K562 (cell line): Measurements from ENCODE around the gene PLTP. TPM values are rescaled to one million over a fixed set of nuclear protein-coding genes. Genes with fewer than 3 reads are reported as not detected.

Experiments used
- ATAC-seq: fragments of 200-7000 bp; cut with Tn5 transposase; 3 replicates; pipeline ENCODE4 v1.9.1; 2020; ENCODE audit warnings: moderate library complexity
- BruUV-seq: library from RNA; stranded (reverse); fragments of 400-500 nt; replicated peaks from 2 replicates; lab custom pipeline; 2021; lab: Mats Ljungman, UMichigan
- CTCF ChIA-PET: fragments of 300-600 bp; formaldehyde crosslinking; extraction: SDS; loops from one replicate; lab custom pipeline; 2021; ENCODE audit warnings: low intra/inter-chr PET ratio; lab: Yijun Ruan, JAX
- POLR2A ChIA-PET: fragments of 300-600, 350-650 bp; sonication (Branson Sonifier 250); formaldehyde crosslinking; extraction: SDS; loops from one replicate; lab custom pipeline; 2021; ENCODE audit warnings: antibody characterized with exemption, inconsistent platforms; lab: Yijun Ruan, JAX
- DNase-seq, 4 experiments: peaks; one replicate each; pipeline versions ENCODE4 v3.0.0 to v3.0.0-alpha.2; 2011 to 2018; ENCODE audit warnings: low spot score in 3 of 4, mixed read lengths in 3 of 4; ENCODE audit errors: extremely low read depth in 1 of 4
- FAIRE-seq: peaks from 2 replicates; lab custom pipeline; 2011; peaks lifted over from hg19 to GRCh38; lab: Jason Lieb, UNC
- H2AFZ ChIP-seq: 2 replicates; pipeline ENCODE4 v1.6.0; 2011; ENCODE audit warnings: low read depth, low read length, control low read depth, inconsistent platforms
- H3K27ac ChIP-seq: fragments of 200-600 bp; 3 replicates; pipeline ENCODE4 v1.8.0; 2011; ENCODE audit warnings: low read depth, mild to moderate bottlenecking, control low read depth, inconsistent platforms, low read length, moderate library complexity, mixed read lengths; ENCODE audit errors: extremely low read depth
- H3K27me3 ChIP-seq, 2 experiments: fragments of 300-600 bp in 1 of 2; 2 replicates in 1 of 2; 3 replicates in 1 of 2; pipeline versions ENCODE4 v1.6.0 to v1.8.0; 2011; ENCODE audit warnings: inconsistent platforms in 2 of 2, low read length in 2 of 2, mild to moderate bottlenecking in 1 of 2, mixed read lengths in 1 of 2, moderate library complexity in 1 of 2; ENCODE audit not compliant: control insufficient read depth in 2 of 2, insufficient read depth in 2 of 2
- H3K36me3 ChIP-seq: fragments of 300-600 bp; 3 replicates; pipeline ENCODE4 v1.8.0; 2011; ENCODE audit warnings: mild to moderate bottlenecking, low read length, inconsistent platforms; ENCODE audit not compliant: control insufficient read depth, insufficient read depth
- H3K4me1 ChIP-seq, 2 experiments: fragments of 200-600 bp in 1 of 2; replicated peaks in 1 of 2; 2 replicates in 1 of 2; 3 replicates in 1 of 2; pipeline versions ENCODE4 v1.5.1 to v1.8.0; 2011; ENCODE audit warnings: inconsistent platforms in 2 of 2, low read length in 2 of 2, mild to moderate bottlenecking in 1 of 2, mixed read lengths in 1 of 2, moderate library complexity in 1 of 2; ENCODE audit not compliant: control insufficient read depth in 2 of 2, insufficient read depth in 2 of 2
- H3K4me2 ChIP-seq: 2 replicates; pipeline ENCODE4 v1.6.1; 2011; ENCODE audit warnings: low read length, control low read depth, inconsistent platforms, mixed read lengths; ENCODE audit not compliant: insufficient read depth
- H3K4me3 ChIP-seq: fragments of 200-600 bp; sonication (generic), shearing (Covaris generic); 2 replicates; pipeline ENCODE4 v1.5.1; 2016; ENCODE audit warnings: control low read depth, inconsistent platforms
- H3K79me2 ChIP-seq: fragments of 200-600 bp; 3 replicates; pipeline ENCODE4 v1.8.0; 2011; ENCODE audit warnings: low read length, inconsistent platforms; ENCODE audit not compliant: control insufficient read depth, insufficient read depth
- H3K9ac ChIP-seq, 2 experiments: 2 replicates each; pipeline versions ENCODE4 v1.6.0 to v1.6.1; 2011; ENCODE audit warnings: low read depth in 2 of 2, low read length in 2 of 2, control low read depth in 1 of 2, inconsistent platforms in 1 of 2, mild to moderate bottlenecking in 1 of 2, mixed read lengths in 1 of 2; ENCODE audit not compliant: insufficient read depth in 1 of 2
- H3K9me1 ChIP-seq: one replicate; pipeline ENCODE4 v1.6.0; 2011; ENCODE audit warnings: inconsistent platforms, mild to moderate bottlenecking, low read length, moderate library complexity; ENCODE audit not compliant: control insufficient read depth, insufficient read depth
- H3K9me3 ChIP-seq: replicated peaks from 2 replicates; pipeline ENCODE4 v1.5.1; 2011; ENCODE audit warnings: low read depth, low read length, inconsistent platforms; ENCODE audit not compliant: control insufficient read depth, insufficient read depth
- H4K20me1 ChIP-seq: replicated peaks from 2 replicates; pipeline ENCODE4 v1.6.1; 2011; ENCODE audit warnings: low read length, inconsistent platforms, mixed read lengths; ENCODE audit not compliant: control insufficient read depth, insufficient read depth
- POLR2AphosphoS5 ChIP-seq: IDR thresholded peaks from 2 replicates; pipeline ENCODE4 v1.6.1; 2011; ENCODE audit warnings: mild to moderate bottlenecking, low read depth, low read length, moderate library complexity; ENCODE audit not compliant: control insufficient read depth, insufficient read depth
- RBM22 ChIP-seq: fragments of 200-400 bp; formaldehyde crosslinking; IDR thresholded peaks from 2 replicates; pipeline ENCODE4 v1.6.1; 2018; ENCODE audit warnings: low read length, low read depth; ENCODE audit not compliant: poor library complexity, severe bottlenecking
- SUPT5H ChIP-seq: fragments of 450-650 bp; IDR thresholded peaks from 2 replicates; pipeline ENCODE4 v1.6.1; 2016
- WGBS: fragments of 100-300 bp; shearing (Covaris generic); methylation state at CpG from one replicate; pipeline ENCODE4 v1.1.6; 2016; ENCODE audit warnings: low coverage, mixed read lengths; ENCODE audit not compliant: insufficient coverage; ENCODE audit errors: missing lambda C conversion rate; 5-methylcytosine and 5-hydroxymethylcytosine counted together
- in situ Hi-C: fragments of 300-500 bp; cut with MboI; formaldehyde crosslinking; loops from 4 replicates; pipeline ENCODE4 v1.15.0; 2018; ENCODE audit warnings: inconsistent platforms, mixed read lengths
- intact Hi-C: fragments of 100-400 bp; cut with micrococcal nuclease; formaldehyde crosslinking; loops from 2 replicates; pipeline ENCODE4 v1.14.2; 2022
- polyA plus RNA-seq, 8 experiments: library from polyadenylated mRNA; depleted of rRNA in 4 of 8; stranded (reverse) in 5 of 8; unstranded in 3 of 8; fragments of >200 nt; fragmentation: Nextera tagmentation in 2 of 8; fragmentation: Illumina TruSeq in 1 of 8; extraction: Ambion mirVana in 2 of 8; extraction: Trizol in 1 of 8; gene quantifications; 2 replicates each; pipeline versions ENCODE4 v1.2.1 to v1.2.3, GENCODE V29; 2011 to 2014; ENCODE audit warnings: inconsistent platforms in 1 of 8, missing spikeins in 1 of 8
- total RNA-seq, 7 experiments: library from RNA; depleted of rRNA in 6 of 7; stranded (reverse); fragments of >200 nt in 6 of 7; fragmentation: Illumina TruSeq in 2 of 7; extraction: Trizol in 2 of 7; gene quantifications; 2 replicates each; pipeline versions ENCODE4 v1.2.1 to v1.2.3, GENCODE V29; 2011 to 2021; ENCODE audit warnings: low replicate concordance in 1 of 7
- TF ChIP-seq, protein P1 (sequence below): sonication (generic); formaldehyde crosslinking; IDR thresholded peaks from 2 replicates; pipeline ENCODE4 v1.8.0; 2022; ENCODE audit warnings: missing genetic modification reagents, mild to moderate bottlenecking, borderline replicate concordance

Gene PLTP
- total and polyA plus RNA-seq, 9 of the 15 experiments (the other 6 are each of a cell fraction or from before 2014, with no cell fraction given), result 2.8 to 29.3 (median 17.6) TPM

GRCh38 chr20:45948261-45948733 lies 36.3 kb upstream of the PLTP start:
- Histone ChIP-seq H3K79me2 (no peaks in the 10 kb centered on the region), H4K20me1 (peaks cover 13% of the 10 kb centered on the region; the same call in 1 of the 2 replicates), H3K4me3 (no peak overlapping the region), H3K4me1 (peaks cover 20 to 43% of the 10 kb centered on the region in 2 experiments), H3K36me3 (peaks cover 94% of the 10 kb centered on the region), H3K27ac (no peak overlapping the region), H3K9ac (peak overlapping the region in 1 of 2 experiments; percentile 53; a peak in 1 of 4 replicates), H3K9me3 (no peaks in the 10 kb centered on the region), H3K4me2 (no peak overlapping the region), H2AFZ (no peak overlapping the region), H3K27me3 (no peaks in the 10 kb centered on the region), H3K9me1 (peaks cover 8% of the 10 kb centered on the region)
- ATAC-seq (peak; percentile 2; the same call in 1 of the 3 replicates), DNase-seq (no peak), FAIRE-seq (no peak)
- in situ Hi-C loops, result no loop called here
- 89% methylated on average over 7 of the region's 7 CpGs for WGBS
- TF ChIP-seq SUPT5H (peak; percentile 46; the same call in 1 of the 2 replicates), POLR2AphosphoS5 (0 out of 2 replicates have a peak, but pooled peaks have one; percentile 23), RBM22 (peak; percentile 18)
- TF ChIP-seq, protein P1, sequence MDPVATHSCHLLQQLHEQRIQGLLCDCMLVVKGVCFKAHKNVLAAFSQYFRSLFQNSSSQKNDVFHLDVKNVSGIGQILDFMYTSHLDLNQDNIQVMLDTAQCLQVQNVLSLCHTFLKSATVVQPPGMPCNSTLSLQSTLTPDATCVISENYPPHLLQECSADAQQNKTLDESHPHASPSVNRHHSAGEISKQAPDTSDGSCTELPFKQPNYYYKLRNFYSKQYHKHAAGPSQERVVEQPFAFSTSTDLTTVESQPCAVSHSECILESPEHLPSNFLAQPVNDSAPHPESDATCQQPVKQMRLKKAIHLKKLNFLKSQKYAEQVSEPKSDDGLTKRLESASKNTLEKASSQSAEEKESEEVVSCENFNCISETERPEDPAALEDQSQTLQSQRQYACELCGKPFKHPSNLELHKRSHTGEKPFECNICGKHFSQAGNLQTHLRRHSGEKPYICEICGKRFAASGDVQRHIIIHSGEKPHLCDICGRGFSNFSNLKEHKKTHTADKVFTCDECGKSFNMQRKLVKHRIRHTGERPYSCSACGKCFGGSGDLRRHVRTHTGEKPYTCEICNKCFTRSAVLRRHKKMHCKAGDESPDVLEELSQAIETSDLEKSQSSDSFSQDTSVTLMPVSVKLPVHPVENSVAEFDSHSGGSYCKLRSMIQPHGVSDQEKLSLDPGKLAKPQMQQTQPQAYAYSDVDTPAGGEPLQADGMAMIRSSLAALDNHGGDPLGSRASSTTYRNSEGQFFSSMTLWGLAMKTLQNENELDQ (CRISPR knock-in tag), result no peak
- POLR2A ChIA-PET, result interaction anchor here (0.8 to 3.7 kb wide), 6 partner anchors 9 to 23 kb away, joined by 3 to 20 read pairs (median 4); partner anchors contain the start of gene PCIF1
- CTCF ChIA-PET, result no interaction called here
- intact Hi-C loops, result no loop called here
- BruUV-seq, result no TSS peak
